H1 (cell line): ENCODE data around the gene AAGAB. TPM values are rescaled to one million over a fixed set of nuclear protein-coding genes. Genes with fewer than 3 reads are reported as not detected.

ENCODE experiments used
- CTCF ChIA-PET: fragments of 300-600 bp; sonication (Branson Sonifier 250); formaldehyde crosslinking; loops from one replicate; lab custom pipeline; 2021; ENCODE audit not compliant: partially characterized antibody; lab: Charles Lee
- POLR2A ChIA-PET: fragments of 300-600 bp; sonication (Branson Sonifier 250); formaldehyde crosslinking; loops from one replicate; lab custom pipeline; 2021; ENCODE audit warnings: inconsistent platforms; ENCODE audit not compliant: partially characterized antibody; lab: Charles Lee
- DNase-seq, 2 experiments: peaks; one replicate each; pipeline versions ENCODE4 v3.0.0 to v3.0.0-alpha.2; 2010 to 2022; ENCODE audit warnings: low spot score in 2 of 2, low read depth in 1 of 2, mixed read lengths in 1 of 2
- FAIRE-seq: peaks from 2 replicates; lab custom pipeline; 2011; peaks lifted over from hg19 to GRCh38; lab: Jason Lieb, UNC
- H2AFZ ChIP-seq: 2 replicates; pipeline ENCODE4 v1.8.1; 2012; ENCODE audit warnings: low read length, inconsistent platforms
- H2AK5ac ChIP-seq: 2 replicates; pipeline ENCODE4 v1.6.1; 2013; ENCODE audit warnings: low read depth, low read length
- H2BK120ac ChIP-seq: replicated peaks from 2 replicates; pipeline ENCODE3; 2013; ENCODE audit warnings: low read depth, low read length, inconsistent platforms
- H2BK12ac ChIP-seq: 2 replicates; pipeline ENCODE4 v1.6.1; 2013; ENCODE audit warnings: low read depth, low read length
- H2BK15ac ChIP-seq: 2 replicates; pipeline ENCODE4 v1.6.1; 2013; ENCODE audit warnings: low read length
- H2BK20ac ChIP-seq: 2 replicates; pipeline ENCODE4 v1.6.1; 2013; ENCODE audit warnings: low read length
- H2BK5ac ChIP-seq: 2 replicates; pipeline ENCODE4 v1.6.1; 2013; ENCODE audit warnings: low read depth, low read length
- H3K14ac ChIP-seq: 2 replicates; pipeline ENCODE4 v1.6.1; 2013; ENCODE audit warnings: inconsistent platforms; ENCODE audit not compliant: insufficient read length
- H3K18ac ChIP-seq: 2 replicates; pipeline ENCODE4 v1.6.1; 2013; ENCODE audit warnings: low read length; ENCODE audit errors: extremely low read depth
- H3K23ac ChIP-seq: 2 replicates; pipeline ENCODE4 v1.6.1; 2013; ENCODE audit warnings: inconsistent platforms; ENCODE audit not compliant: insufficient read length
- H3K23me2 ChIP-seq: 2 replicates; pipeline ENCODE4 v1.6.1; 2013; ENCODE audit warnings: low read depth, low read length
- H3K27ac ChIP-seq: 2 replicates; pipeline ENCODE4 v1.6.1; 2011; ENCODE audit warnings: low read depth, low read length, inconsistent platforms
- H3K27me3 ChIP-seq, 4 experiments: replicated peaks in 1 of 4; 1 replicate in 1 of 4; 2 replicates in 3 of 4; pipeline versions ENCODE4 v1.6.1 to v1.8.1; 2011 to 2013; ENCODE audit warnings: low read length in 3 of 4, mild to moderate bottlenecking in 3 of 4, inconsistent platforms in 2 of 4, mixed read lengths in 2 of 4, moderate library complexity in 1 of 4; ENCODE audit not compliant: control insufficient read depth in 3 of 4, insufficient read depth in 3 of 4; ENCODE audit errors: extremely low read depth in 1 of 4
- H3K36me3 ChIP-seq, 4 experiments: 2 replicates each; pipeline versions ENCODE4 v1.6.1 to v1.8.1; 2011 to 2013; ENCODE audit warnings: mild to moderate bottlenecking in 4 of 4, low read length in 3 of 4, moderate library complexity in 2 of 4, control low read depth in 1 of 4, inconsistent platforms in 1 of 4; ENCODE audit not compliant: insufficient read depth in 4 of 4, control insufficient read depth in 2 of 4
- H3K4ac ChIP-seq: replicated peaks from 2 replicates; pipeline ENCODE3; 2013; ENCODE audit warnings: low read length, low read depth, mixed read lengths, inconsistent platforms; ENCODE audit not compliant: insufficient read length
- H3K4me1 ChIP-seq, 4 experiments: replicated peaks in 1 of 4; 1 replicate in 1 of 4; 2 replicates in 3 of 4; pipeline versions ENCODE4 v1.6.1 to v1.8.1; 2011 to 2013; ENCODE audit warnings: low read length in 3 of 4, inconsistent platforms in 2 of 4, mixed read lengths in 1 of 4; ENCODE audit not compliant: insufficient read depth in 4 of 4, control insufficient read depth in 3 of 4
- H3K4me2 ChIP-seq, 2 experiments: 2 replicates each; pipeline versions ENCODE4 v1.6.1 to v1.8.1; 2011 to 2013; ENCODE audit warnings: low read depth in 2 of 2, low read length in 2 of 2, control low read depth in 1 of 2, inconsistent platforms in 1 of 2, mild to moderate bottlenecking in 1 of 2; ENCODE audit not compliant: insufficient read depth in 1 of 2
- H3K4me3 ChIP-seq, 4 experiments: fragments of 200-600, 300-600 bp in 1 of 4; sonication (generic), shearing (Covaris generic), sonication (Bioruptor Twin) in 1 of 4; 2 replicates each; pipeline versions ENCODE4 v1.5.1 to v1.8.1; 2011 to 2016; ENCODE audit warnings: low read length in 4 of 4, low read depth in 3 of 4, control low read depth in 2 of 4, inconsistent platforms in 2 of 4, mild to moderate bottlenecking in 2 of 4, mixed read lengths in 1 of 4, moderate library complexity in 1 of 4; ENCODE audit not compliant: insufficient read depth in 2 of 4; ENCODE audit errors: extremely low read depth in 1 of 4
- H3K56ac ChIP-seq: replicated peaks from 2 replicates; pipeline ENCODE3; 2013; ENCODE audit warnings: low read depth, mild to moderate bottlenecking, mixed read lengths, low read length, inconsistent platforms; ENCODE audit not compliant: insufficient read length
- H3K79me1 ChIP-seq: 2 replicates; pipeline ENCODE4 v1.6.1; 2013; ENCODE audit warnings: low read depth, low read length, control low read depth
- H3K79me2 ChIP-seq, 2 experiments: 2 replicates each; pipeline versions ENCODE4 v1.6.1 to v1.8.1; 2012 to 2013; ENCODE audit warnings: low read length in 2 of 2, mild to moderate bottlenecking in 2 of 2, inconsistent platforms in 1 of 2; ENCODE audit not compliant: insufficient read depth in 2 of 2, control insufficient read depth in 1 of 2
- H3K9ac ChIP-seq, 4 experiments: replicated peaks in 1 of 4; 1 replicate in 1 of 4; 2 replicates in 3 of 4; pipeline versions ENCODE4 v1.6.1 to v1.8.1; 2011 to 2013; ENCODE audit warnings: low read depth in 3 of 4, low read length in 3 of 4, control low read depth in 2 of 4, mild to moderate bottlenecking in 2 of 4, moderate library complexity in 2 of 4, inconsistent platforms in 1 of 4; ENCODE audit errors: extremely low read depth in 1 of 4
- H3K9me3 ChIP-seq, 2 experiments: 2 replicates each; pipeline versions ENCODE4 v1.6.1 to v1.8.1; 2012 to 2013; ENCODE audit warnings: mild to moderate bottlenecking in 2 of 2, moderate library complexity in 2 of 2, control low read depth in 1 of 2, inconsistent platforms in 1 of 2, low read depth in 1 of 2, low read length in 1 of 2, mixed read lengths in 1 of 2; ENCODE audit not compliant: insufficient read depth in 2 of 2
- H4K20me1 ChIP-seq, 2 experiments: replicated peaks in 1 of 2; 2 replicates each; pipeline versions ENCODE3 to v1.8.1; 2011 to 2013; ENCODE audit warnings: inconsistent platforms in 2 of 2, low read length in 2 of 2, mild to moderate bottlenecking in 1 of 2; ENCODE audit not compliant: insufficient read depth in 2 of 2, control insufficient read depth in 1 of 2
- H4K5ac ChIP-seq: 2 replicates; pipeline ENCODE4 v1.6.1; 2013; ENCODE audit warnings: low read length, low read depth, mixed read lengths, inconsistent platforms; ENCODE audit not compliant: insufficient read length
- H4K8ac ChIP-seq: 2 replicates; pipeline ENCODE4 v1.8.0; 2013; ENCODE audit warnings: mild to moderate bottlenecking, moderate library complexity, low read length, inconsistent platforms; ENCODE audit not compliant: insufficient read depth; ENCODE audit errors: extremely low read depth
- H4K91ac ChIP-seq: replicated peaks from 2 replicates; pipeline ENCODE3; 2013; ENCODE audit warnings: low read length, mixed read lengths, inconsistent platforms; ENCODE audit not compliant: insufficient read length
- CTBP2 ChIP-seq: IDR thresholded peaks from 2 replicates; pipeline ENCODE4 v1.7.0; 2011; ENCODE audit warnings: borderline replicate concordance, mild to moderate bottlenecking, moderate library complexity, mixed read lengths, low read length; ENCODE audit not compliant: insufficient read depth, insufficient read length
- SIN3A ChIP-seq, 2 experiments: IDR thresholded peaks in 1 of 2; conservative IDR thresholded peaks in 1 of 2; 2 replicates each; pipeline ENCODE4 v1.6.1; 2011 to 2012; ENCODE audit warnings: low read length in 2 of 2, improper control_type of control experiment in 1 of 2, low read depth in 1 of 2, mild to moderate bottlenecking in 1 of 2
- WGBS, 2 experiments: shearing (Covaris generic) in 1 of 2; methylation state at CpG; one replicate each; pipeline versions ENCODE4 v1.1.6 to v1.1.7; 2013 to 2015; ENCODE audit warnings: low lambda C conversion rate in 2 of 2, mixed read lengths in 2 of 2, inconsistent platforms in 1 of 2, low coverage in 1 of 2, missing lambda C conversion rate in 1 of 2; ENCODE audit not compliant: insufficient replicate concordance in 2 of 2, insufficient coverage in 1 of 2, insufficient read length in 1 of 2; ENCODE audit errors: extremely low coverage in 1 of 2, missing lambda C conversion rate in 1 of 2; 5-methylcytosine and 5-hydroxymethylcytosine counted together
- polyA plus RNA-seq, 7 experiments: library from polyadenylated mRNA; depleted of rRNA in 3 of 7; stranded (reverse) in 5 of 7; unstranded in 2 of 7; fragments of >200 nt in 5 of 7; fragments of 200-250 nt in 2 of 7; gene quantifications; 1 replicate in 5 of 7; 2 replicates in 1 of 7; 4 replicates in 1 of 7; pipeline versions ENCODE4 v1.2.1 to v1.2.3, GENCODE V29; 2011 to 2013; ENCODE audit warnings: missing spikeins in 2 of 7, mixed read lengths in 2 of 7
- total RNA-seq: library from RNA; stranded (reverse); fragmentation: NEBNext Ultra II Directional; extraction: Animal tissue kit (Norgen Biotek cat#: 25700); gene quantifications from 2 replicates; pipeline ENCODE4 v1.2.1, GENCODE V29; 2021

AAGAB gene
- total and polyA plus RNA-seq, 2 of the 8 experiments (the other 6 are each of a cell fraction or from before 2014, with no cell fraction given) = 20.1 to 45.9 TPM

- no peak for FAIRE-seq
- 76% methylated on average over 4 of the region's 4 CpGs; no CpG with 5 or more reads in 1 of the 2 experiments for WGBS, 2 experiments
- H2AK5ac ChIP-seq = peak overlapping the region; percentile 72; the same call in 1 of the 2 replicates
- H3K4me2 ChIP-seq = no peak overlapping the region; a peak in 1 of 4 replicates
- no peaks in the 10 kb centered on the region for H3K36me3 ChIP-seq
- H3K79me2 ChIP-seq = no peaks in the 10 kb centered on the region
- H3K9me3 ChIP-seq = no peaks in the 10 kb centered on the region
- no peak overlapping the region for H2AFZ ChIP-seq
- no peak for DNase-seq
- H2BK15ac ChIP-seq = peak overlapping the region; percentile 97; the same call in 1 of the 2 replicates
- H2BK5ac ChIP-seq = peak overlapping the region; percentile 77; the same call in 1 of the 2 replicates
- peaks cover 0 to 2% (median 0%) of the 10 kb centered on the region in 4 experiments; a peak in 1 of 7 replicates for H3K27me3 ChIP-seq
- peak overlapping the region; percentile 55; the same call in 1 of the 2 replicates for H2BK20ac ChIP-seq
- H3K56ac ChIP-seq = no peak overlapping the region
- H3K4me1 ChIP-seq = peaks cover 15 to 31% (median 22%) of the 10 kb centered on the region in 4 experiments
- no peak overlapping the region for H3K23ac ChIP-seq
- ChIA-PET CTCF (interaction anchor here (0.7 to 3.0 kb wide), 6 partner anchors 9 to 264 kb away, joined by 3 to 7 read pairs (median 4); no protein-coding TSS in a partner anchor), POLR2A (interaction anchor here (1.4 kb wide), 1 partner anchor 136 kb away, joined by 6 read pairs; no protein-coding TSS in a partner anchor)
- no peaks in the 10 kb centered on the region for H4K20me1 ChIP-seq
- H3K27ac ChIP-seq = no peak overlapping the region
- H3K9ac ChIP-seq = no peak overlapping the region
- peak overlapping the region; percentile 12 for H3K4ac ChIP-seq
- H3K79me1 ChIP-seq = peaks cover 7% of the 10 kb centered on the region
- H3K23me2 ChIP-seq = peaks cover 3% of the 10 kb centered on the region; the same call in 1 of the 2 replicates
- H3K14ac ChIP-seq = no peak overlapping the region
- H4K8ac ChIP-seq = no peak overlapping the region
- peak overlapping the region; percentile 64 for H2BK12ac ChIP-seq
- H4K91ac ChIP-seq = peak overlapping the region; percentile 48
- no peak overlapping the region for H3K4me3 ChIP-seq
- H4K5ac ChIP-seq = no peak overlapping the region
- 0 out of 2 replicates have a peak overlapping the region, but pooled peaks have one; percentile 7 for H3K18ac ChIP-seq
- no peak overlapping the region for H2BK120ac ChIP-seq
- TF ChIP-seq CTBP2 (no peak), SIN3A (conservative IDR thresholded peaks at IDR 0.05 in 1 of 2, IDR thresholded peaks at IDR 0.05 in 1 of 2; ENCODE audit: low read depth in 1 of 2, low read length in 2 of 2) (no peak)
Observed at GRCh38 chr15:67167091-67167490, 87.4 kb downstream of the AAGAB start.
